K562 (cell line): ENCODE results near the gene RGL2. TPM values are rescaled to one million over a fixed set of nuclear protein-coding genes. Genes with fewer than 3 reads are reported as not detected.

Source experiments
- AFF4 ChIP-seq: sonication (generic); formaldehyde crosslinking; IDR thresholded peaks from 2 replicates; pipeline ENCODE4 v1.8.0; 2023; ENCODE audit warnings: mild to moderate bottlenecking, missing genetic modification reagents
- CBX5 ChIP-seq: IDR thresholded peaks from 2 replicates; pipeline ENCODE4 v1.6.1; 2014; ENCODE audit warnings: low read depth, borderline replicate concordance
- CREB1 ChIP-seq, 2 experiments: sonication (generic) in 1 of 2; formaldehyde crosslinking in 1 of 2; IDR thresholded peaks; 2 replicates each; pipeline versions ENCODE4 v1.6.1 to v1.8.0; 2012 to 2022; ENCODE audit warnings: inconsistent platforms in 1 of 2, mild to moderate bottlenecking in 1 of 2, missing genetic modification reagents in 1 of 2, moderate library complexity in 1 of 2
- CREB3 ChIP-seq: fragments of 450-650 bp; conservative IDR thresholded peaks from 2 replicates; pipeline ENCODE4 v1.6.1; 2016; ENCODE audit warnings: missing genetic modification characterization, low read depth, mild to moderate bottlenecking, missing compliant biosample characterization, moderate library complexity
- CREBBP ChIP-seq: IDR thresholded peaks from one replicate; pipeline ENCODE4 v1.6.1; 2012; ENCODE audit warnings: low read depth, mild to moderate bottlenecking, control low read depth, inconsistent platforms, low read length
- MTA1 ChIP-seq: fragments of 450-650 bp; IDR thresholded peaks from 2 replicates; pipeline ENCODE4 v1.6.1; 2017; ENCODE audit warnings: borderline replicate concordance
- RCOR1 ChIP-seq, 2 experiments: IDR thresholded peaks; 2 replicates each; pipeline ENCODE4 v1.6.1; 2012; ENCODE audit warnings: low read depth in 2 of 2, low read length in 2 of 2, borderline replicate concordance in 1 of 2, improper control_type of control experiment in 1 of 2
- SNAPC5 ChIP-seq: fragments of 250-450 bp; sonication (Bioruptor Pico); IDR thresholded peaks from 2 replicates; pipeline ENCODE4 v1.8.0; 2021; ENCODE audit warnings: moderate library complexity, mild to moderate bottlenecking, inconsistent platforms
- SP2 ChIP-seq: IDR thresholded peaks from 2 replicates; pipeline ENCODE4 v1.6.1; 2011; ENCODE audit warnings: mild to moderate bottlenecking, low read depth, low read length, moderate library complexity; ENCODE audit not compliant: poor library complexity, severe bottlenecking; ENCODE audit errors: extremely low read depth
- STAG1 ChIP-seq: sonication (generic); formaldehyde crosslinking; IDR thresholded peaks from 2 replicates; pipeline ENCODE4 v1.5.0; 2020; ENCODE audit warnings: missing genetic modification reagents, borderline replicate concordance
- THAP7 ChIP-seq: fragments of 250-450 bp; sonication (Bioruptor Pico); IDR thresholded peaks from 2 replicates; pipeline ENCODE4 v1.5.0; 2021
- ZFP30 ChIP-seq: fragments of 250-450 bp; sonication (Bioruptor Pico); IDR thresholded peaks from 2 replicates; pipeline ENCODE4 v1.8.0; 2022; ENCODE audit warnings: moderate library complexity, mild to moderate bottlenecking, inconsistent platforms, borderline replicate concordance
- ZFX ChIP-seq: sonication (generic); formaldehyde crosslinking; IDR thresholded peaks from 2 replicates; pipeline ENCODE4 v1.8.0; 2022; ENCODE audit warnings: mild to moderate bottlenecking, missing genetic modification reagents, moderate library complexity
- ZHX1 ChIP-seq: fragments of 150-350 bp; conservative IDR thresholded peaks from 2 replicates; pipeline ENCODE4 v1.6.1; 2014; ENCODE audit warnings: low read length
- ZNF197 ChIP-seq: fragments of 200-800 bp; sonication (Bioruptor generic); IDR thresholded peaks from 2 replicates; pipeline ENCODE4 v1.6.1; 2016; ENCODE audit warnings: low read depth, missing genetic modification characterization, missing compliant biosample characterization
- ZNF224 ChIP-seq: sonication (generic); formaldehyde crosslinking; IDR thresholded peaks from 2 replicates; pipeline ENCODE4 v1.8.0; 2022; ENCODE audit warnings: mild to moderate bottlenecking, missing genetic modification reagents
- ZNF24 ChIP-seq: fragments of 450-650 bp; IDR thresholded peaks from 2 replicates; pipeline ENCODE4 v1.6.1; 2016
- ZNF282 ChIP-seq: sonication (generic); formaldehyde crosslinking; IDR thresholded peaks from 2 replicates; pipeline ENCODE4 v1.8.1; 2023; ENCODE audit warnings: missing genetic modification reagents
- ZNF316 ChIP-seq: fragments of 450-650 bp; IDR thresholded peaks from 2 replicates; pipeline ENCODE4 v1.6.1; 2016
- polyA plus RNA-seq, 8 experiments: library from polyadenylated mRNA; depleted of rRNA in 4 of 8; stranded (reverse) in 5 of 8; unstranded in 3 of 8; fragments of >200 nt; fragmentation: Nextera tagmentation in 2 of 8; fragmentation: Illumina TruSeq in 1 of 8; extraction: Ambion mirVana in 2 of 8; extraction: Trizol in 1 of 8; gene quantifications; 2 replicates each; pipeline versions ENCODE4 v1.2.1 to v1.2.3, GENCODE V29; 2011 to 2014; ENCODE audit warnings: inconsistent platforms in 1 of 8, missing spikeins in 1 of 8
- total RNA-seq, 7 experiments: library from RNA; depleted of rRNA in 6 of 7; stranded (reverse); fragments of >200 nt in 6 of 7; fragmentation: Illumina TruSeq in 2 of 7; extraction: Trizol in 2 of 7; gene quantifications; 2 replicates each; pipeline versions ENCODE4 v1.2.1 to v1.2.3, GENCODE V29; 2011 to 2021; ENCODE audit warnings: low replicate concordance in 1 of 7

Gene RGL2
- total and polyA plus RNA-seq, 9 of the 15 experiments (the other 6 are each of a cell fraction or from before 2014, with no cell fraction given): 1.8 to 57.1 (median 19.5) TPM

- no peak for TF ChIP-seq ZFP30 (CRISPR knock-in tag)
- TF ChIP-seq AFF4: no peak; the same call in none of the 2 replicates
- TF ChIP-seq SNAPC5: no peak
- no peak for TF ChIP-seq CREB3 (tag)
- no peak for TF ChIP-seq MTA1
- no peak for TF ChIP-seq ZNF316
- TF ChIP-seq THAP7: peak; percentile 82
- TF ChIP-seq RCOR1 (IDR thresholded peaks at IDR 0.05; ENCODE audit: borderline replicate concordance in 1 of 2, low read depth in 2 of 2, low read length in 2 of 2): peak in 1 of 2 experiments; percentile 69; a peak in 1 of 4 replicates
- TF ChIP-seq ZNF197: peak; percentile 62
- TF ChIP-seq CREBBP: no peak
- TF ChIP-seq ZFX (CRISPR knock-in tag): peak; percentile 84
- peak; percentile 70 for TF ChIP-seq CREB1 (IDR thresholded peaks at IDR 0.05)
- TF ChIP-seq CREB1 (CRISPR knock-in tag; IDR thresholded peaks at IDR 0.05): peak; percentile 85
- no peak for TF ChIP-seq ZNF224 (CRISPR knock-in tag)
- peak; percentile 80 for TF ChIP-seq ZNF24
- peak; percentile 54; the same call in 1 of the 2 replicates for TF ChIP-seq STAG1 (CRISPR knock-in tag)
- no peak for TF ChIP-seq ZHX1
- TF ChIP-seq ZNF282: 0 out of 2 replicates have a peak, but pooled peaks have one; percentile 63
- no peak for TF ChIP-seq CBX5
- peak; percentile 18 for TF ChIP-seq SP2
Measured at GRCh38 chr6:33276864-33277662, 21.7 kb downstream of the RGL2 start, which contains the start of gene B3GALT4 (continued).
